UCSD-AML1 (cell line): ENCODE data around the gene SHQ1.

ENCODE experiments used
- DNase-seq: peaks from one replicate; lab custom pipeline; 2025; ENCODE audit not compliant: unreplicated experiment; lab: John Stamatoyannopoulos, UW

The SHQ1 gene

DNA sequence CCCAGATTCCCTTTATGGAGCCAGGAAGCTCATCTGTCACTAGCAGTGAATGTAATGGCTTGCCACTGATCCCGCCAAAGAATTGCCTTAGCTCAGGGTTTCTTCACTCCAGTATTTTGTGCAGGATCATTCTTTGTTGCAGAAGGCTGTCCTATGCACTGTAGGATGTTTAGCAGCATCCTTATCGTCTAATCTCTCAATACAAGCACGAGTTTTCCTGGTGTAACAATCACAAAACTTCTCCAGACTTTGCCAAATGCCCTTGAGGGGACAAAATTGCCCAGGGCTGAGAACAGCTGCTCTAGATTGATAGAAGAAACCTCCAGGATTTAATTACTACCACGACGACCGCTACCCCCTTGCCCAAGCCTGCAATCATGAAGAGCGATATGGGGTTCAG lies 6.8 kb upstream of the SHQ1 start:
- no peak for DNase-seq

DNA sequence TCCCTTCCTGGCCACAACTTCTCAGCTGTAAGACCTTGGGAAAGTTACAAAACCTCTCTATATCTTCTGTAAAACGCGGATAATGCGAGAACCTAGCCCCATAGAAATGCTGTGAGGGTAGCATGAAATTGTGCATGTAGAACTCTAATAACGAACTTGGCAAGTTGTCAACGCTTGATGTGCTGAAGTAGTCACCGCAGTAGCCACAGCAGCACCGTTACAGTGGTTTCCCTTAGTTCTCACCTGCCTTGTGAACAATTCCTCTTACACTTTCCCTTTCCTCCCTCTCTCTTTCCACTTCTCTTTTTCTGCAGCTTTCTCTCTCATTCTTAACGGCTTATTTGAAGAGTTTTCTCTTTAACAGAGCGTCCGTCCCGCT lies 447 bp upstream of the SHQ1 start:
- no peak for DNase-seq

DNA sequence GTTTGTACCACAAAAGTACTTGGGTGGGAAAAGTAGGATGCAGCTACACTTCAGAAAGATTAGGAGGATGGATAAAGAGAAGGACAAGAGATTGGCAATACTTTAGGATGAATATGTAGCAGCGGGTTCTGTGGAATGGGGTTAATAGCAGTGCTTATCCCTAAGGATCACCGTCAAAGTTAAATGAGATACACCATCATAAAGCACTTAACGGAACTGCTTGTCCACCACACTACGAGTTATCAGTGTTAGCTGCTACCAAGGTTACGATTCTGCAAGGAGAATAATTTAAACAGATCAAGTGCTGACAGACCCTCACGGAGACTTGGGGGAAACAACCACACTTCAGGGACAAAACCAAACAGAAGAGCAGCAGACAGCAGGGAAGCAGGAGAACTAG lies 963 bp downstream of the SHQ1 start:
- no peak for DNase-seq

DNA sequence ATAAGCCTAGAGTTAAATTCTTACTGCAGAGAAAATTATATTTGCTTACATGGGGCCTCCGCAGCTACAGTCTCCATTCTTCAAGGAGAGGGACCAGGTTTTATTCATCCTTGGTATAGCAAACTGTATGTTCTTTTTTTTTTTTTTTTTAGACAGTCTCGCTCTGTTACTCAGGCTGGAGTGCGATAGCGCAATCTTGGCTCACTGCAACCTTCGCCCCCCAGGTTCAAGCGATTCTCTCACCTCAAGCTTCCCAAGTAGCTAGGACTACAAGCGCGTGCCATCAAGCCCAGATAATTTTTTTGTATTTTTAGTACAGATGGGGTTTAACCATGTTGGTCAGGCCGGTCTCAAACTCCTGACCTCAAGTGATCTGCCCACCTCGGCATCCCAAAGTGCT lies 2.1 kb downstream of the SHQ1 start:
- DNase-seq, result no peak

DNA sequence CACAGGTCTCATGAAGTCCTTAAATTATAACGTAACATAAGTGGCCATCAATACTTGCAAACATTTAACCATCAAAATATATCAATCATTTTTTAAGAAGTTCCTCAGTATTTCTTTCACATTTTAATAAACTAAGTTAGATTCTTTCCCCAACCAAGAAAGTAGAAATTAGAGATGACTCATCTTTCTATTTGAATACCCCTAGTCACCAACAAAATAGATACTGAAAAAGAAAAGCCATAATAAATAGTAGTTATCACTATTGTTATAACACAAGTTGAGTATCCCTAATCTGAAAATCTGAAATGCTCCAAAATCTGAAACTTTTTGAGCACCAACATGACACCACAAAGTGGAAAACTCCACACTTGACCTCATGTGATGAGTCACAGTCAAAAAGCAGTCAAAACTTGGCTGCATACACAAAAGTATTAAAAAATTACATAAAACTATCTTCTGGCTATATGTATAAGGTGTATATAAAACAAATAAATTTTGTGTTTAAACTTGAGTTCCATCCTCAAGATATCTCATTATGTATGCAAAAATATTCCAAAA lies 3.7 kb downstream of the SHQ1 start:
- no peak for DNase-seq

DNA sequence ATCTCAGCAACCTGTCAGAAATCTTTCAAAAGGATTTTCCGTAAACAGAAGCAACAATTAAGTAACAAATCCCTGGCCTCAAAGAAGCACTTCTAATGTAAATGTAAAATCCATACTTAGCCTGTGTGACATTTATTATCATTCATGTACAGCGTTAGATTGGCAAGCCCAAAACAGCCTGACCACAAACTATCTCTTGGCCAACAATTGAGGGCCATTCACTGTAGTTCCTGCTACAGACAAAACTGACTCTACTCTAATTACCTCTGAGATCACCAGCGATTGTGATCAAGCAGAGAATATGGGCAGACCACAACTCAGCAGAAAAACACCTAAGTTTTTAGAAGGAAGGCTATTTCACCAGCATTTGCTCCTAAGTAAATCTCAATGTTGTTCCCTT lies 9.2 kb downstream of the SHQ1 start:
- no peak for DNase-seq

DNA sequence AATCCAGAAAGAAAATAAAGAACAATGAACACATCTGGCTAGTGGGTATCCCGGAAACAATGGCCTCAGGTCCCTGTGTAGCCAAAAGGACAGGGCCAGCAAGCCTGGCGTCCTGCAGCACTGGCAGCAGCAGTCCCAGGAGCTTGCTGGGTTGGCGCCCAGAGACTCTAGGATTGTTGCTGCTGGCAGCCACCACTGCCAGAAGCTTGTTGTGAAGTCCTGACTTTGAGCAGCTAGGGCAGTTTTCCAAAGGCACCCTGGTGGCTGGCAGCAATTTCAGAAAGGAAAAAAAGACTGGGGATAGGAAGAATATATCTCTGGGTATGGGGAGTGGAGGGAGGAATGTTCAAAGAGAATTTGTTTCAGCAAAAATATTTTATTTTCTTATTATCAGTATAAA lies 11.3 kb downstream of the SHQ1 start:
- no peak for DNase-seq

DNA sequence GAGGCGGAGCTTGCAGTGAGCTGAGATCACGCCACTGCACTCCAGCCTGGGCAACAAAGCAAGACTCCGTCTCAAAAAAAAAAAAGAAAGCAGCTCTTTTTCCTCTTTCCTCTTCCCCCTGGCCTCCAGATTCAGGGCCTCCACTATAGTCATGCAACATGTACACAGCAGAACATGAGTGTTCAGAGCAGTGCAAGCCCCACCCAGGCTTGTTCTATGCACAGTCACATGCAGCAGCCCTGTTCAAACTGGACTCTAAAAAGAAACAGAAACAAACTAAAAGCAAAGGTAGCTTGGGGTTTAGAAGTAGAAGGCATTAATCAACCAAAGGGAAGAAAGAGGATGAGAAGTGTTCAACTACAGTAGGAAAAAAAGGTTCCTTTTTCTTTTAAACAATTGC lies 11.8 kb downstream of the SHQ1 start:
- no peak for DNase-seq

DNA sequence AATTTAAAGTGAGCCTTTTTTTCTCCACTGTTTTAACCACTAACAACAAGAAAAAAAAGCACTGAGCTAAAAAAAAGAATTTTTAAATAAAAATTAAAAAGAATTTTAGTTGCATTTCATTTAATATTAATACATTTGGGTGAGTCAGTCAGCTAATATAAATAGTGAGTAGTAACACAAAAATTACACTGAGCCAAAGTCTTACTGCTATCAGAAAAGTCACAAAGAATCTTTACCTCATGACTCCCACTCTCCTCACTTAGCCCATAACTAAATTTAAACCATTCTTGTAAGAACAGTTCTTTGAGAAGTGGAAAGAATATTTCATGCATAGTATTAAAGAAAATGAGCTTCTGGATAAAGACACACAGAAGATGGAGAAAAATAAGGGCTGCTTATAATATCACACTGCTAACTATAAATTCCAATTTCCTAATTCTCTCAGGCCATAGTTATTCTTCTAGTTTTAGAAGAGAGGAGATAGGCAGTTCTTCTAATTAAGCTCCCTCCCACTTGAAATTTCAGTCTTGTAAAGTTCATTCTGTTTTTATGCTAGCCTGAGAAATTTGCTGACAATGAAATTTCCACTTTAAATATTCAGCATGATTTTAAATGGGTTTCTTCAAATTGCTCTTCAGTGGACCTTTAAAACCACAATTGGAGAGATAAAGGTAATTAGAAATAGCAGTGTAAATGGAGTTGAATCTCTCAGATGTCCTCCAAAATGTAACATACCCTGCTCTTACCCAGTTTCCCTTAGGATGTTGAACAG lies 17.6 kb downstream of the SHQ1 start:
- DNase-seq, result no peak

DNA sequence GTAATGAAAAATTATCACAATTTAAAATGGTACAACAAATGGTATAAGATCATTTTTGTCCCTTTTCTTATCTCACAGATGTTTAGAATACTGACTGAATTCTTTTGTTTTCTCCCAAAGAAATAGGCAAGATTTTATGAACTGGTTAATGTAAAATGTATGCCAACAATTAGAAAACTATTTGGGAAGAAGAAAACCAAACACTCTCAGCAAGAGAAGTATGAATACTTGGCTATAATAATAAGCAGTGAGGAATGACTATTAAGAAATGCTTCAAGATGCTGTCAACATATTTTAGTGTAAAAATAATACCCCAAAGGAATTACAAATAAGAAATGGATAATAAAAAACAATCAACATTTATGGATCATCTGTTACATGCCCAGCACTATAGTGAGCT lies 18.5 kb downstream of the SHQ1 start:
- no peak for DNase-seq

DNA sequence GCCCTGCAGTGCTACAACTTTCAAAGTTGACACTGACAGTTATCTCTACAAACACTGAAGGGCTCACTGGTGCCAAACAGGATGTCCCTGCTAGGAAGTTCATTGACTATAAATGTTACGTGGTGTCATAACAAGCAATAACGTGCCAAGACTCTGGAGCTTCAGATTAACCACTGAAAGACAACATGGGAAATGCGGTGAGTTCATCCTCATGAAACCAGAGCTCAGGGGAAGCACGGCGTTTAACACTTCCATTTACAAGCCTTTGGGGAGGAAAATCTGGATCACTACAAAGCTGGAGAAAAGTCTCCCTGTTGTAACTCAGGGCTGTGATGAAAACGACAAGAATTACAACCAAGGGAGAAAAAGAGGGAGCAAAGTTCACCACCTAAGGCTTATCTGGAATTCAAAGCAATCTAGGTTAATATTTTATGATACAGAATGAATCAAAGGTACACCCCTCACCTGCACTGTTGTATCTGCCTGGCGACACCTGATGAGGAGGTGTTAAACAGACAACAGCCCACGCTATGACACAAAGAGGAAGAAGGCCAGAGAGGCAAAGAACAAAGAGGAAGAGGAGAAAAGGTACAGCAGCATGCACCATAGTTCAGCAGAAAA lies 27.0 kb downstream of the SHQ1 start:
- DNase-seq, result no peak

DNA sequence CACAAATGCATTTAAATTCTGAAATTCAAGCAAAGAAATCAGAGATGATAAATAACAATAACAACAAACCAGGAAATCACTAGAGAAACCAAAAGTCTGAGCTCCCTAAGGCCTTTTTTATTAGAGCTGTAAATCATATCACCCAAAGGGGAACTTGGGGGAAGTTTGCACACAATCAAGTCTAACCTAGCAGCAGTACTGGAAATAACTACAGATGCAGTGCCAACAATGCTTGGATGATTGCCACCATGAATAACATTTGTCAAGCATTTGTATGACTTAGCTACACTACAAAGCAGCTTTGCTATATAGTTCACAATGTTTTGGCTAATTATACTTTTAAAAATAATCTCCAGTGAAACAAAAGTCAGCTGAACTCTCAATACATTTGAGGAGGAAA lies 27.8 kb downstream of the SHQ1 start:
- no peak for DNase-seq

DNA sequence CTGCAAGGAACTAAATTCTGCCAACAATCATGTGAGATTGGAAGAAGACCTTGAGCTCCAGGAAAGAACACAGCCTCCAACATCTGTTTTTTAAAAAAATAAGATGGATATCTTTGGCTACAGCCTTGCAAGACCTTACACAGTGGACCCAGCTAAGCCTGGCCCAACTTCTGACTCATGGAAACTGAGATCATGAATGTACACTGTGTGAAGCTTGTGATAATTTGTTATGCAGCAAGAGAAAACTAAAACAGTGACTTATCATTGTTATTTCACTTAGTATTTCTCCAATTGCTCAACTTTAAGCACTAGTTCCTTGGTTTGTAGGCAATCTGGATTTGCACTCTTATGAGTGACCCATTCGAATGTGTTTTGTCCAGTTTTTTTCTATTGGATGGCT lies 29.3 kb downstream of the SHQ1 start:
- no peak for DNase-seq

DNA sequence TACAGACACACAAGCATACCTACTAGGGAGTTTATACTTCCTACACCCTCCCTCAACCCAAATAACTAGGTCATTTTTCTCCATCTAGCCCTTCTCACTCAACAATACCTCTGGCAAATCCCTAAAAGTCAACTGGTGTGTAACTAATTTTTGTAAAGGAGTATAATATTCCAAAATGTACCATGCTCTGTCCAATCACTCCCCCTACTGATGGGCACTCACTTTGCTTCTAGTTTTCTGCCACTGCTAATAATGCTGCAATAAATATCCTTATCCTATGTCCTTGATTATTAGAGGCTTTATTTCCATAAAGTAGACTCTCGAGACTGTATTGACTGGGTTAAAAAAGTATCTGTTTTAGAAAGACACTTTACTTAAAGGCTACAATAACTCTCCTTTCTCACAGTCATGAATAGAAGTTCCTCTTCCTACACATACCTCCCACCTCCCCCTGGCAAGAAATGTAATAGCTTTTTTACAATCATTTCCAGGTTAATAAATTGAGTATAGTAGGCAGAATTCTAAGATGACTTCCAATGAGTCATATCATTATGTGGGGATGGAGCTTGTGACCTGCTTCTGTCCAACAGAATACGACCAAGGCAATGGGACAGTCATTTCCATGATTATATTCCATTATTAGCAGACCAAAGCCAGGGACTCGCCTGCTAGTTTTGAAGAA lies 30.0 kb downstream of the SHQ1 start:
- no peak for DNase-seq

DNA sequence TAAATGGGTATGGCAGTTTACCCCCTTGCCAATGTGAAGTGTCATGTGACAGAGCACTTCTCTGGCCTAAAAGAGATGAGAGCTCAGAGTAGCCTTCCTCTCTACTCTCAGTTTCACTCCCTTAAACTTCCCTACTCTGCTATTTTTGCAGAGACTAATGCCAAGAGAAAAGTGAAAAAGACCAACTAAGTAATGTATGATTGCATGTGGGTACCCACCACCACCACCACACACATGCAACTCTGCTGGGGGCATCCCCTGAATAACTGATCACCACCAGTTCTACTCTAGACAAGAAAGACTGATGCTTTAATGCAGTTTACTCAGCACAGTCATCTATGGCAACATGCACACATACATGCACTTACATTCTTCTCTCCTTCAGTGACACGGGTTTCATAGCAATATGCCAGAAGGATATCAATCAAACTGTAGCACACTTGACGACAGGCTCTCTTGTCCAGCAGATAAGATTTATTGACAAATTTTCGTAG lies 31.3 kb downstream of the SHQ1 start:
- DNase-seq, result no peak

DNA sequence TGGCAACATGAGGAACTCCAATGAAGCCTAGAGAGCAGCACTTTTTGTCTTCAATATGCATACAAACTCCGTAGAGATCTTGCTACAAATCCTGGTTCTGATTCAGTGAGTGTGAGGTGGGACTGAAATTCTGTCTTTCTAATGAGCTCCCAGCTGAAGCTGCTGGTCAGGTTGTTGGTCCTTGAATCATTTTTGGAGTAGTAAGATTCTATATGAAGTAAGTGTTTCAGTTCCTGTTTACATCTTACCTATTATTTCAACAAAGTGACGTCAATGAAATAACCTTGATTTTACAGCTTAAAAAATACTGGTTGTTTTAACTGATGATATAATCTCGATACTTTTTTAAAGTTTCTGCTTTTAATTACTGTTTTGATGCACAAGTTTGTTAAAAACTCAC lies 33.9 kb downstream of the SHQ1 start:
- no peak for DNase-seq

DNA sequence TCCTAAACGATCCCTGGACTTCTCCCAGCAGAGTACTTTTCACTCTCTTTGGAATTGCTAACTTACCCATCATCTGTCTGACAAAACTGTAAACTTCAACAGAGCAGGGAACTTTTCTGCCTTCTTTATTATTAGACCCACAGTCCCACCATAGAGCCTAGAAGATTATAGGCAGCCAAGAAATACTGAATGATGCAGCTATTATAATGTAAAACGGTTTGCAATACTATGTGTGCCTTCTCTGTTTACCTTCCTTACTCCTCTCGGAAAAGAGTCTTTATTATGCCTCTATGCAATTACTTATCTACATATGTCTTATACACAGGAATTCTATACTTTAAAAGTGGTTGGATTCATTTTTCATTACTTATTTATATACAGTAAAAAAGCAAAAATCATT lies 36.0 kb downstream of the SHQ1 start:
- DNase-seq, result no peak

DNA sequence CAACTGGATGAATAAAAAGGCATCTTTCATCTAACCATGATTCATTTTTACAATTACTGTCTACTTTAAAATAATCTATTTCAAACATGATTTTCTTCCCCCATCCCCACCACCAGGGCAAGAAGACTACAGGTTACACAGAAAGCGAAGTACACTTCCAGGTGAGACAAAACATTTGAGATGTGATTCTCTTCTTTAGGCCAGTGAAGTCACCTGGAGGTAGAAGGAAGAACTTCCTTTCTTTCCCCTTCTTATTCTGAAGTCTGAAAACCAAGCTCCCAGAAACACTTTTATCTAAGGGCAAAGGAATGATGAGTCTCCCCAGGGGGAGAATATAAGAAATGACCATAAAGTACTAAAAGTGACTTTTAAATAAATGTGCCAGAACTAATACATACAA lies 36.7 kb downstream of the SHQ1 start:
- no peak for DNase-seq

DNA sequence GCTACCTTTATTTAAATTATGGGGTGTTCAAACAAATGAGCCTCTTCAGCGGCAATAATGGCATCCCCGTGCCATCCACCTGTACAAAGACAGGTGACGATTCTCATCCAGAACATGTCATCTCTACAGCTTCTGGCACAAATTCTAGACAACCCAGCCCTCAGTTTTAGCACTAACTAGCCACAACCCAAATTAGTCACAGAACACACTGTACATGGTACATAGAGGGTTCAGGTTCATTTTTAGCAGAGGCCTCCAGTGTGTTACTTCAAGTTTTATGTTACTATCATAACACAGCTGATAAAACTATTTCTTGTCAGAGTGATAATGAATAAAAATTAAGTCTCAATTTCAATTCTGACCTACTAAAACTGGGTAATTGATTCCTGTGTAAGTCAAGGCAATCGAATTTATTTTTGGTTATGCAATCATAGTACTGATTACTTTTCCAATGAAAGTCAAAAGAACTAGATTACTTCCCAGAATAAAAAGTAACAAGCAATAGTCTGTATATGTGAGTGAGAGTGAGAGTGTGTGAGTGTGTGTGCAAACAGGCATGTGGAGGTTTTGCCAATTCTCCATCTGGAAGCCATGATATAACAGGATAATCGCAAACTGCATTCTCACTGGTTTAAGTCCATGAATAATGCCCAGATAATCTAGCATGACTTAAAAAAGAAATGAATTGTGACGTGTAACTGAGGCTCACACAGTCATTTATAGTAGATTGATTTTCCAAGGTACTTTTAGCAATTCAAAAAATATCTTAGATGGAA lies 37.4 kb downstream of the SHQ1 start:
- no peak for DNase-seq

DNA sequence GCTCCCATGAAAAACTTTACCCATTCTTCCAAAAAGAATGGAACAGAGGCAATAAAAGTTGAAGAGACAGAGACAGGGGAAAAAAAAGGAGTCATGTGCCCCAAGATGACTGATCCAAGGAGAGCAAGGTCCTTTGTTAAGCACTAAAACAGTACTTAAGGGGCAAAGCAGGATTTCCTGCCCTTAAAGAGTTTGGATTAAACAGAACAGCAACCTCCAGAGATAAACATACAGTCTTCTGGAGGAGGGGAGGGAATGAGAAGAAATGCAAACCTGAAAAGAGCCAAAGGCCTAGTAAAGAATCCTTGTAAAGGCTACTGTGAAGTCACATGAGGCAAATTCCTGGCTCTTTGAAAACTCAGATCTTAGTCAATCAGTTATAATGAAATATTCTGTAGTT lies 38.2 kb downstream of the SHQ1 start:
- DNase-seq, result no peak

DNA sequence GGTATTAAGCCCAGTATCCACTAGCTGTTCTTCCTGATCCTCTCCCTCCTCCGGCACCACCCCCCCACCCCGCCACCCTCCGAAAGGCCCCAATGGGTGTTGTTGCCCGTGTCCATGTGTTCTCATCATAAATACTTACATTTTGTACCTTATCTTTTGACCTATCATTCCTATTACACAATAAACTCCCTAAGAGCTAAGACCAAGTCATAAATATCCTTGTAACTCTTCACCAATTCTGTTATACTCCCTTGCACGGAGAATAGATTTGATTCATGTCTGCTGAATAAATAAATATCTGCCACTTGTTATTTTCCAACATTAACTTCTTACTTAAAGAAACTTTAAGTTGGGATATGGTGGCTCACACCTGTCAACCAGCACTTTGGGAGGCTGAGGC lies 43.9 kb downstream of the SHQ1 start:
- no peak for DNase-seq
